Osteoblast (primary cell): Measurements from ENCODE around the gene NAT14. TPM values are rescaled to one million over a fixed set of nuclear protein-coding genes. Genes with fewer than 3 reads are reported as not detected.

Experiments used
- DNase-seq: peaks from one replicate; pipeline ENCODE4 v3.0.0; 2011; ENCODE audit warnings: low spot score, mixed read lengths; ENCODE audit not compliant: insufficient read length; ENCODE audit errors: missing footprints
- H2AFZ ChIP-seq: 2 replicates; pipeline ENCODE4 v1.6.0; 2011; ENCODE audit warnings: mild to moderate bottlenecking, low read length
- H3K27ac ChIP-seq: 2 replicates; pipeline ENCODE4 v1.5.1; 2011; ENCODE audit warnings: mild to moderate bottlenecking, low read depth, low read length, moderate library complexity
- H3K27me3 ChIP-seq: 2 replicates; pipeline ENCODE4 v1.6.0; 2012; ENCODE audit warnings: mild to moderate bottlenecking, control low read depth, inconsistent platforms, low read length, moderate library complexity; ENCODE audit not compliant: insufficient read depth
- H3K36me3 ChIP-seq: 2 replicates; pipeline ENCODE4 v1.5.1; 2011; ENCODE audit warnings: mild to moderate bottlenecking, low read length, control low read depth, moderate library complexity; ENCODE audit not compliant: insufficient read depth
- H3K4me1 ChIP-seq: 2 replicates; pipeline ENCODE4 v1.5.1; 2011; ENCODE audit warnings: mild to moderate bottlenecking, low read length, control low read depth, moderate library complexity; ENCODE audit not compliant: insufficient read depth
- H3K4me2 ChIP-seq: 2 replicates; pipeline ENCODE4 v1.6.0; 2011; ENCODE audit warnings: mild to moderate bottlenecking, low read length; ENCODE audit not compliant: insufficient read depth
- H3K4me3 ChIP-seq: fragments of 200-600 bp; sonication (generic); 3 replicates; pipeline ENCODE4 v1.5.1; 2012; ENCODE audit warnings: mild to moderate bottlenecking, low read length, inconsistent platforms; ENCODE audit not compliant: insufficient read depth
- H3K79me2 ChIP-seq: 2 replicates; pipeline ENCODE4 v1.6.0; 2012; ENCODE audit warnings: mild to moderate bottlenecking, low read length, control low read depth, inconsistent platforms; ENCODE audit not compliant: insufficient read depth
- H3K9me3 ChIP-seq: 2 replicates; pipeline ENCODE4 v1.5.1; 2011; ENCODE audit warnings: low read depth, low read length, control low read depth
- H4K20me1 ChIP-seq: 2 replicates; pipeline ENCODE4 v1.6.0; 2012; ENCODE audit warnings: mild to moderate bottlenecking, low read length, control low read depth; ENCODE audit not compliant: insufficient read depth
- CTCF ChIP-seq: IDR thresholded peaks from 2 replicates; pipeline ENCODE4 v1.5.1; 2011; ENCODE audit warnings: mild to moderate bottlenecking, low read depth, low read length, moderate library complexity; ENCODE audit errors: extremely low read depth
- total RNA-seq: library from RNA; depleted of rRNA; stranded (reverse); fragments of >200 nt; gene quantifications from 2 replicates; pipeline ENCODE4 v1.2.3, GENCODE V29; 2012

The NAT14 gene
- total RNA-seq, 1 donor: 11.2 TPM

- no peak for TF ChIP-seq CTCF
- H3K27ac ChIP-seq: no peak overlapping the region
- H3K9me3 ChIP-seq: no peaks in the 10 kb centered on the region
- H3K4me2 ChIP-seq: no peak overlapping the region
- H3K27me3 ChIP-seq: no peaks in the 10 kb centered on the region
- peaks cover 7% of the 10 kb centered on the region for H3K36me3 ChIP-seq
- no peak overlapping the region for H2AFZ ChIP-seq
- no peak for DNase-seq
- H4K20me1 ChIP-seq: no peaks in the 10 kb centered on the region
- H3K4me3 ChIP-seq: no peak overlapping the region
- peaks cover 34% of the 10 kb centered on the region for H3K79me2 ChIP-seq
- H3K4me1 ChIP-seq: peaks cover 19% of the 10 kb centered on the region
Measured at GRCh38 chr19:55479451-55480230, 5.3 kb upstream of the NAT14 start.

- H3K4me3 ChIP-seq: no peak overlapping the region
- no peak for TF ChIP-seq CTCF
- DNase-seq: no peak
- H4K20me1 ChIP-seq: no peaks in the 10 kb centered on the region
- H3K4me1 ChIP-seq: peaks cover 20% of the 10 kb centered on the region
- H3K36me3 ChIP-seq: peaks cover 7% of the 10 kb centered on the region
- peaks cover 47% of the 10 kb centered on the region for H3K79me2 ChIP-seq
- H3K27me3 ChIP-seq: no peaks in the 10 kb centered on the region
- H2AFZ ChIP-seq: no peak overlapping the region
- no peaks in the 10 kb centered on the region for H3K9me3 ChIP-seq
- no peak overlapping the region for H3K4me2 ChIP-seq
- no peak overlapping the region for H3K27ac ChIP-seq
Measured at GRCh38 chr19:55481148-55481793, 3.7 kb upstream of the NAT14 start.

- H3K4me1 ChIP-seq: peaks cover 25% of the 10 kb centered on the region
- no peak overlapping the region for H2AFZ ChIP-seq
- H4K20me1 ChIP-seq: no peaks in the 10 kb centered on the region
- no peaks in the 10 kb centered on the region for H3K9me3 ChIP-seq
- H3K4me3 ChIP-seq: no peak overlapping the region
- peaks cover 47% of the 10 kb centered on the region for H3K79me2 ChIP-seq
- no peak for TF ChIP-seq CTCF
- no peak for DNase-seq
- H3K4me2 ChIP-seq: no peak overlapping the region
- H3K36me3 ChIP-seq: peaks cover 7% of the 10 kb centered on the region
- H3K27ac ChIP-seq: no peak overlapping the region
- H3K27me3 ChIP-seq: no peaks in the 10 kb centered on the region
Measured at GRCh38 chr19:55481794-55482155, 3.2 kb upstream of the NAT14 start.
